SU-DHL-6 (cell line): ENCODE data around the gene PITPNM3.

Experiments
- H2AFZ ChIP-seq: fragments of 200-600 bp; sonication (generic); 2 replicates; pipeline ENCODE4 v1.6.1; 2014; ENCODE audit warnings: low read depth, mild to moderate bottlenecking, moderate library complexity, mixed read lengths, antibody characterized with exemption, low read length; ENCODE audit not compliant: severe bottlenecking
- H3F3A ChIP-seq: fragments of 200-600 bp; shearing (Covaris generic); 2 replicates; pipeline ENCODE4 v1.6.0; 2016; ENCODE audit warnings: antibody characterized with exemption, mild to moderate bottlenecking; ENCODE audit not compliant: insufficient read depth
- H3K27ac ChIP-seq: fragments of 200-600 bp; sonication (generic); 2 replicates; pipeline ENCODE4 v1.5.1; 2016; ENCODE audit warnings: low read depth, mild to moderate bottlenecking, low read length, moderate library complexity, mixed read lengths
- H3K27me3 ChIP-seq: fragments of 200-600 bp; sonication (generic), shearing (Covaris generic); 2 replicates; pipeline ENCODE4 v1.6.0; 2014; ENCODE audit warnings: mild to moderate bottlenecking, low read length
- H3K36me3 ChIP-seq: fragments of 200-600 bp; sonication (generic); 2 replicates; pipeline ENCODE4 v1.6.1; 2014; ENCODE audit warnings: mild to moderate bottlenecking, low read length, mixed read lengths
- H3K4me2 ChIP-seq: fragments of 300-600, 200-600 bp; shearing (Covaris generic), sonication (generic); 2 replicates; pipeline ENCODE4 v1.6.0; 2014; ENCODE audit warnings: low read length, low read depth, mild to moderate bottlenecking; ENCODE audit not compliant: poor library complexity, severe bottlenecking
- H3K4me3 ChIP-seq: fragments of 200-600 bp; sonication (generic); 2 replicates; pipeline ENCODE4 v1.5.1; 2014; ENCODE audit warnings: antibody characterized with exemption, low read length, mild to moderate bottlenecking, mixed read lengths; ENCODE audit not compliant: insufficient read depth, poor library complexity, severe bottlenecking
- H3K79me2 ChIP-seq: fragments of 200-600 bp; sonication (generic); 2 replicates; pipeline ENCODE4 v1.6.1; 2014; ENCODE audit warnings: mild to moderate bottlenecking, low read length, moderate library complexity; ENCODE audit not compliant: insufficient read depth
- H3K9ac ChIP-seq: fragments of 200-600 bp; sonication (generic); 2 replicates; pipeline ENCODE4 v1.7.0; 2014; ENCODE audit warnings: mild to moderate bottlenecking, low read length
- H3K9me2 ChIP-seq: fragments of 200-600 bp; sonication (generic); replicated peaks from 2 replicates; pipeline ENCODE4 v1.6.1; 2014; ENCODE audit warnings: low read length; ENCODE audit not compliant: insufficient read depth
- H3K9me3 ChIP-seq: fragments of 200-600 bp; sonication (generic); 2 replicates; pipeline ENCODE4 v1.6.1; 2014; ENCODE audit warnings: low read length, mixed read lengths; ENCODE audit not compliant: insufficient read depth
- H4K20me1 ChIP-seq: fragments of 200-600 bp; sonication (generic); 2 replicates; pipeline ENCODE4 v1.6.1; 2014; ENCODE audit warnings: low read depth, mild to moderate bottlenecking, antibody characterized with exemption, low read length, moderate library complexity, mixed read lengths
- EZH2phosphoT487 ChIP-seq: fragments of 200-600 bp; sonication (generic), shearing (Covaris generic); conservative IDR thresholded peaks from 2 replicates; pipeline ENCODE4 v1.6.1; 2018; ENCODE audit warnings: mild to moderate bottlenecking, antibody characterized with exemption, low read length, moderate library complexity, mixed read lengths
- TF ChIP-seq, protein P1 (sequence below): fragments of 200-600 bp; sonication (generic); IDR thresholded peaks from one replicate; pipeline ENCODE4 v1.5.1; 2017; ENCODE audit warnings: antibody characterized with exemption, mild to moderate bottlenecking, low read length, moderate library complexity; ENCODE audit not compliant: insufficient read depth, poor library complexity, severe bottlenecking

PITPNM3 gene

DNA sequence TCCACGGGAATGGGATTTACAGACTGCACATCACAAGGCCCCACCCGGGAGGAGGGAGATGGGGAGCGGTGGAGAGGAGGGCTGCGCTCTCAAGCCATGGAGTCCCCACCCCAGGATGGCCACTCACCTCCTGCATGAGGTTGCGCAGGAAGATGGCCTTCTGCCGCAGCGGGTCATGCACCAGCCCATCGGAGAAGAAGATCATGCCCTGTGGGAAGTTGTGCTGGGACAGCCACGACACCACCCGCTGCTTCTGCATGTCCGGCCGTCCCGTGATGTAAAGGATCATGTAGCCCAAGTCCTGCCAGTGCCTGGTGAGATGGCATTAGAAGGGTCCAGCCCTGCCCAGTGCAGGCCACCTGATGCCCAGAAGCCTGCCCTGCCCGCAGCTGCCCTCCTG is 95.1 kb downstream of the PITPNM3 start:
- no peak overlapping the region for H3K9ac ChIP-seq

DNA sequence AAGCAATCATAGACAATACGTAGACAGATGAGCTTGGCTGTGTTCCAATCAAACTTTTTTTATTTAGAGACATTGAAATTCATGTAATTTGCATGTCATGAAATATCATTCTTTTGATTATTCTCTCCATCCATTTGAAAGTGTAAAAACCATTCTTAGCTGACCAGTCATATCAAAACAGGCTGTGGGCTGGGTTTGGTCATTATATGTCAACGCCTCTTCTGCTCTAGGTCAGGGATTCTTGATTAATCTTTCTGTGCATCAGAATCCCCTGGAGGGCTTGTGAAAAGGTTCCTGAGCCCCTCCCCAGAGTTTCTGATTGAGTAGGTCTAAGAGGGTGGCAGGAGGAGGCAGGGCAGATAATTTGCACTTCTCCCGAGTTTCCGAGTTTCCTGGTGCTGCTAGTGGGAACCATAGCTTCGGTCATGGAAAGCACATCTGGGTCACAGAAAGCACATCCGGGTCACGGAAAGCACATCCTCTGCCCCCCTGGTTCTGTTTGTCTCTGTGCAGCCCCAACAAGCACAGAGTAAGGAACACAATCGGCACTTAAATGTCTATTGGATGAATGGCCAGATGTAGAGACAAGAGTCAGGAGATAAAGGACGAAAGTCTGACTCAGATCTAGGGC is 95.7 kb downstream of the PITPNM3 start:
- H3K27ac ChIP-seq, result no peak overlapping the region
- no peak overlapping the region for H2AFZ ChIP-seq
- H4K20me1 ChIP-seq, result no peaks in the 10 kb centered on the region
- no peaks in the 10 kb centered on the region for H3K27me3 ChIP-seq
- H3K9me3 ChIP-seq, result no peaks in the 10 kb centered on the region
- no peak overlapping the region for H3K4me3 ChIP-seq
- TF ChIP-seq EZH2phosphoT487, result no peak
- TF ChIP-seq, protein P1, sequence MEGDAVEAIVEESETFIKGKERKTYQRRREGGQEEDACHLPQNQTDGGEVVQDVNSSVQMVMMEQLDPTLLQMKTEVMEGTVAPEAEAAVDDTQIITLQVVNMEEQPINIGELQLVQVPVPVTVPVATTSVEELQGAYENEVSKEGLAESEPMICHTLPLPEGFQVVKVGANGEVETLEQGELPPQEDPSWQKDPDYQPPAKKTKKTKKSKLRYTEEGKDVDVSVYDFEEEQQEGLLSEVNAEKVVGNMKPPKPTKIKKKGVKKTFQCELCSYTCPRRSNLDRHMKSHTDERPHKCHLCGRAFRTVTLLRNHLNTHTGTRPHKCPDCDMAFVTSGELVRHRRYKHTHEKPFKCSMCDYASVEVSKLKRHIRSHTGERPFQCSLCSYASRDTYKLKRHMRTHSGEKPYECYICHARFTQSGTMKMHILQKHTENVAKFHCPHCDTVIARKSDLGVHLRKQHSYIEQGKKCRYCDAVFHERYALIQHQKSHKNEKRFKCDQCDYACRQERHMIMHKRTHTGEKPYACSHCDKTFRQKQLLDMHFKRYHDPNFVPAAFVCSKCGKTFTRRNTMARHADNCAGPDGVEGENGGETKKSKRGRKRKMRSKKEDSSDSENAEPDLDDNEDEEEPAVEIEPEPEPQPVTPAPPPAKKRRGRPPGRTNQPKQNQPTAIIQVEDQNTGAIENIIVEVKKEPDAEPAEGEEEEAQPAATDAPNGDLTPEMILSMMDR, result no peak
- no peak overlapping the region for H3K9ac ChIP-seq
- no peaks in the 10 kb centered on the region for H3K36me3 ChIP-seq
- no peaks in the 10 kb centered on the region for H3K9me2 ChIP-seq
- H3K4me2 ChIP-seq, result no peak overlapping the region
- H3F3A ChIP-seq, result no peaks in the 10 kb centered on the region
- no peaks in the 10 kb centered on the region for H3K79me2 ChIP-seq

More for the DNA sequence above, 95.1 kb downstream of the PITPNM3 start:
- H3K4me3 ChIP-seq, result no peak overlapping the region
- H3K27ac ChIP-seq, result no peak overlapping the region
- H4K20me1 ChIP-seq, result no peaks in the 10 kb centered on the region
- H3K9me3 ChIP-seq, result no peaks in the 10 kb centered on the region
- H3K9me2 ChIP-seq, result no peaks in the 10 kb centered on the region
- H3K27me3 ChIP-seq, result no peaks in the 10 kb centered on the region
- H3K36me3 ChIP-seq, result no peaks in the 10 kb centered on the region
- no peak overlapping the region for H3K4me2 ChIP-seq
- H3K79me2 ChIP-seq, result no peaks in the 10 kb centered on the region
- no peak for TF ChIP-seq EZH2phosphoT487
- TF ChIP-seq, protein P1, result no peak
- H3F3A ChIP-seq, result no peaks in the 10 kb centered on the region
- H2AFZ ChIP-seq, result no peak overlapping the region

- Histone ChIP-seq H3K4me2 (no peak overlapping the region), H3K79me2 (no peaks in the 10 kb centered on the region)
- no peak for TF ChIP-seq EZH2phosphoT487
- TF ChIP-seq, protein P1, result no peak
Measured at GRCh38 chr17:6458460-6458950, 97.8 kb downstream of the PITPNM3 start.

More at GRCh38 chr17:6458460-6458950, 97.8 kb downstream of the PITPNM3 start:
- H3K27ac ChIP-seq, result no peak overlapping the region
- H2AFZ ChIP-seq, result no peak overlapping the region
- H3K36me3 ChIP-seq, result no peaks in the 10 kb centered on the region
- no peaks in the 10 kb centered on the region for H3K27me3 ChIP-seq
- no peaks in the 10 kb centered on the region for H4K20me1 ChIP-seq
- H3F3A ChIP-seq, result no peaks in the 10 kb centered on the region
- no peaks in the 10 kb centered on the region for H3K9me2 ChIP-seq
- no peak overlapping the region for H3K9ac ChIP-seq
- no peak overlapping the region for H3K4me3 ChIP-seq
- H3K9me3 ChIP-seq, result no peaks in the 10 kb centered on the region
